GM10266 (cell line): ENCODE results near the gene RND3.

Experiments used
- DNase-seq: peaks from one replicate; pipeline ENCODE4 v3.0.0; 2012; ENCODE audit errors: extremely low spot score
- CTCF ChIP-seq: IDR thresholded peaks from 2 replicates; pipeline ENCODE4 v1.5.1; 2012; ENCODE audit warnings: mild to moderate bottlenecking, low read depth; ENCODE audit not compliant: control insufficient read depth, insufficient read depth; ENCODE audit errors: missing control alignments

Gene RND3

GRCh38 chr2:150418916-150419315 lies 68.6 kb downstream of the RND3 start:
- no peak for DNase-seq
- no peak for TF ChIP-seq CTCF
